HG02943 (cell line): ENCODE measurements around the gene OR5W2.
"Not testable (repeated sequence)": the region's sequence is repeated elsewhere in the genome, so short reads cannot be mapped to it uniquely, and the experiment has no call there.

Source experiments
- ATAC-seq: cut with Tn5 transposase; IDR thresholded peaks from one replicate; pipeline ENCODE4 v1.9.1; 2021; ENCODE audit warnings: mild to moderate bottlenecking, low read depth, moderate library complexity; ENCODE audit not compliant: unreplicated experiment

OR5W2 gene

GRCh38 chr11:55914482-55914881, at the start of gene OR5W2:
Gene OR5W2 (minus strand): TSS chr11:55914582. CDS start chr11:55914582, 0 bp downstream.
- ATAC-seq, result no peak

- no peak for ATAC-seq
Measured at GRCh38 chr11:55956521-55956920, 42.1 kb upstream of the OR5W2 start.

- no peak for ATAC-seq
Measured at GRCh38 chr11:55949330-55949729, 34.9 kb upstream of the OR5W2 start.

- no peak for ATAC-seq
Measured at GRCh38 chr11:55942785-55943392, 28.5 kb upstream of the OR5W2 start.

GRCh38 chr11:55936300-55936699, 21.9 kb upstream of the OR5W2 start, which contains the start of gene OR5I1:
Gene OR5I1 (minus strand): TSS chr11:55936400. CDS start chr11:55936400, 0 bp downstream.
- no peak for ATAC-seq

- ATAC-seq, result no peak
Measured at GRCh38 chr11:55920537-55920936, 6.2 kb upstream of the OR5W2 start.

GRCh38 chr11:55902308-55902707, 12.1 kb downstream of the OR5W2 start:
- ATAC-seq, result no peak

- no peak for ATAC-seq
Measured at GRCh38 chr11:55895216-55895615, 19.2 kb downstream of the OR5W2 start.

GRCh38 chr11:55885481-55885880, 28.9 kb downstream of the OR5W2 start:
- ATAC-seq, result not testable (repeated sequence)

GRCh38 chr11:55884995-55885394, 29.4 kb downstream of the OR5W2 start:
- not testable (repeated sequence) for ATAC-seq

- ATAC-seq, result not testable (repeated sequence)
Measured at GRCh38 chr11:55882997-55883396, 31.4 kb downstream of the OR5W2 start, which contains the start of gene TRIM51. Gene TRIM51 (plus strand): TSS chr11:55883297. CDS start chr11:55885429, 2,132 bp downstream.

GRCh38 chr11:55873146-55873545, 41.2 kb downstream of the OR5W2 start:
- not testable (repeated sequence) for ATAC-seq

- not testable (repeated sequence) for ATAC-seq
Measured at GRCh38 chr11:55872731-55873130, 41.7 kb downstream of the OR5W2 start.

GRCh38 chr11:55867354-55867753, 47.0 kb downstream of the OR5W2 start:
- ATAC-seq, result not testable (repeated sequence)
